PC-9 (cell line): Measurements from ENCODE around the gene SLC5A7. TPM values are rescaled to one million over a fixed set of nuclear protein-coding genes. Genes with fewer than 3 reads are reported as not detected.

Experiments used
- BruUV-seq: library from RNA; stranded (reverse); fragments of 400-500 nt; replicated peaks from 2 replicates; lab custom pipeline; 2021; lab: Mats Ljungman, UMichigan
- CTCF ChIA-PET: fragments of 300-600 bp; sonication (Branson Sonifier 250); formaldehyde crosslinking; loops from one replicate; lab custom pipeline; 2022; ENCODE audit warnings: antibody characterized with exemption; lab: Charles Lee
- POLR2A ChIA-PET: fragments of 300-600 bp; sonication (Branson Sonifier 250); formaldehyde crosslinking; loops from one replicate; lab custom pipeline; 2022; ENCODE audit warnings: antibody characterized with exemption; ENCODE audit not compliant: unreplicated experiment; lab: Charles Lee
- DNase-seq, 2 experiments: peaks; one replicate each; pipeline versions ENCODE4 v3.0.0 to v3.0.0-alpha.2; 2015 to 2022; ENCODE audit warnings: mixed read lengths in 1 of 2
- H2AFZ ChIP-seq: fragments of 200-600 bp; sonication (generic); 2 replicates; pipeline ENCODE4 v1.8.1; 2017; ENCODE audit warnings: antibody characterized with exemption
- H3F3A ChIP-seq: fragments of 200-600 bp; sonication (generic); 2 replicates; pipeline ENCODE4 v1.8.1; 2017; ENCODE audit warnings: antibody characterized with exemption, mild to moderate bottlenecking, low read depth; ENCODE audit not compliant: insufficient read depth
- H3K27ac ChIP-seq: fragments of 200-600 bp; sonication (generic); 2 replicates; pipeline ENCODE4 v1.6.1; 2016; ENCODE audit warnings: mixed run types
- H3K27me3 ChIP-seq: fragments of 200-600 bp; sonication (generic); 2 replicates; pipeline ENCODE4 v1.6.1; 2016; ENCODE audit warnings: low read depth, mixed run types; ENCODE audit not compliant: insufficient read depth
- H3K36me3 ChIP-seq: fragments of 200-600 bp; sonication (generic); 2 replicates; pipeline ENCODE4 v1.6.1; 2016; ENCODE audit warnings: low read depth, mixed run types
- H3K4me1 ChIP-seq: fragments of 200-600 bp; sonication (generic); replicated peaks from 2 replicates; pipeline ENCODE4 v1.6.1; 2016; ENCODE audit warnings: mixed run types; ENCODE audit not compliant: insufficient read depth
- H3K4me2 ChIP-seq: fragments of 200-600 bp; sonication (generic); 2 replicates; pipeline ENCODE4 v1.6.1; 2017; ENCODE audit warnings: mixed run types
- H3K4me3 ChIP-seq: fragments of 200-600 bp; sonication (generic); 2 replicates; pipeline ENCODE4 v1.6.1; 2016; ENCODE audit warnings: mixed run types
- H3K79me2 ChIP-seq: fragments of 200-600 bp; sonication (generic); 2 replicates; pipeline ENCODE4 v1.6.1; 2017; ENCODE audit warnings: low read depth, mixed run types
- H3K9me2 ChIP-seq: fragments of 200-600 bp; sonication (generic); 2 replicates; pipeline ENCODE4 v1.8.1; 2017; ENCODE audit warnings: mild to moderate bottlenecking; ENCODE audit not compliant: insufficient read depth
- H3K9me3 ChIP-seq: fragments of 200-600 bp; sonication (generic); 2 replicates; pipeline ENCODE4 v1.8.1; 2016; ENCODE audit warnings: low read depth; ENCODE audit not compliant: insufficient read depth
- H4K20me1 ChIP-seq: fragments of 200-600 bp; sonication (generic); 2 replicates; pipeline ENCODE4 v1.8.1; 2017; ENCODE audit not compliant: insufficient read depth
- CTCF ChIP-seq: fragments of 200-600 bp; sonication (generic); conservative IDR thresholded peaks from 2 replicates; pipeline ENCODE4 v1.6.1; 2017; ENCODE audit warnings: mixed run types, antibody characterized with exemption, mild to moderate bottlenecking, moderate library complexity
- EZH2 ChIP-seq: fragments of 200-600 bp; sonication (generic); IDR thresholded peaks from 2 replicates; pipeline ENCODE4 v1.8.0; 2017; ENCODE audit warnings: antibody characterized with exemption, low read depth
- intact Hi-C: fragments of 100-400 bp; cut with micrococcal nuclease; formaldehyde crosslinking; loops from one replicate; pipeline ENCODE4 v1.10.0; 2022; ENCODE audit not compliant: unreplicated experiment
- total RNA-seq: library from RNA; stranded (reverse); gene quantifications from 2 replicates; pipeline ENCODE4 v1.2.3, GENCODE V29; 2021

SLC5A7 gene
- total RNA-seq, 1 experiment from 2014 or later: not detected

- H3K4me1 ChIP-seq: no peaks in the 10 kb centered on the region
- no TSS peak for BruUV-seq
- intact Hi-C loops: no loop called here
- no peak overlapping the region for H2AFZ ChIP-seq
- no peaks in the 10 kb centered on the region for H3F3A ChIP-seq
- no peaks in the 10 kb centered on the region for H4K20me1 ChIP-seq
- POLR2A ChIA-PET: no interaction called here
- CTCF ChIA-PET: no interaction called here
- no peak for DNase-seq
- no peak overlapping the region for H3K4me2 ChIP-seq
- no peak overlapping the region for H3K4me3 ChIP-seq
- TF ChIP-seq EZH2: no peak
- no peak for TF ChIP-seq CTCF
- H3K79me2 ChIP-seq: no peaks in the 10 kb centered on the region
- H3K27ac ChIP-seq: no peak overlapping the region
- H3K9me2 ChIP-seq: no peaks in the 10 kb centered on the region
- no peaks in the 10 kb centered on the region for H3K9me3 ChIP-seq
- H3K36me3 ChIP-seq: no peaks in the 10 kb centered on the region
- H3K27me3 ChIP-seq: no peaks in the 10 kb centered on the region
Observed at GRCh38 chr2:108023776-108024175, 37.5 kb downstream of the SLC5A7 start.

DNA sequence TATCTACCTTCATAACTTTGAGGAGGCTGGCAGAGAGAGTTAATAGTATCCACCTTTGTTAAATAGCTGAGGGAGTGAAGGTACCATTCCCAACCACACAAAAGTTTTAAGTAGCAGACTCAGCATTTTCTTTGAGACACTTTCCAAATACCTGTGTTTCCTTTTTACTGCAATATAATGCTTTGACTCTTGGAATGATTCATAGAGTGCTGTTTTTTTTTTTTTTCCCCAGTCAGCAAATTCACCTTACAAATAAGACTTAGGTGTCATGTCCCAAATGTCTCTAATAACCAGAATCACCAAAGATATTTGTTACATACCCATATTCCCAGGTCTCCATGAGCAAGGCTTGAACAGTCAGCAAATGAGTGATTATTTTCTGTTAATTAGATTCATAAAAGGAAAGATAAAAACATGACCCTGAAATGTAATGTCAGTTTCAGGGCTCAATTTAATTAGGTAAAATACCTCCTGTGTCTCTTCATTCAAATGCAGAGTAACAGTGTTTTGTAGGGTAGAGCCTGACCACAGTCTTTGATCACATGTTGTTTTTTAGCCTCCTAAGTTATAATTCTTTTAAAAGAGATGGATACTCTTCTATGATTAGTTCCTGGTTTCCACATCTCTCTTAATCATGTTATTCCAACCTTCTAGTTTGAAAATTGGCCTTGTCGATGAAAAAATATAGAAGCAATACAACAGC is 39.9 kb downstream of the SLC5A7 start:
- H3K36me3 ChIP-seq: no peaks in the 10 kb centered on the region
- no peak overlapping the region for H3K27ac ChIP-seq
- DNase-seq: no peak
- H3K79me2 ChIP-seq: no peaks in the 10 kb centered on the region
- intact Hi-C loops: no loop called here
- H4K20me1 ChIP-seq: no peaks in the 10 kb centered on the region
- no peak overlapping the region for H2AFZ ChIP-seq
- H3K27me3 ChIP-seq: no peaks in the 10 kb centered on the region
- H3F3A ChIP-seq: no peaks in the 10 kb centered on the region
- ChIA-PET POLR2A (no interaction called here), CTCF (no interaction called here)
- no peak overlapping the region for H3K4me3 ChIP-seq
- H3K4me2 ChIP-seq: no peak overlapping the region
- H3K9me3 ChIP-seq: no peaks in the 10 kb centered on the region
- H3K9me2 ChIP-seq: no peaks in the 10 kb centered on the region; the same call in 1 of the 2 replicates
- H3K4me1 ChIP-seq: no peaks in the 10 kb centered on the region
- no peak for TF ChIP-seq CTCF
- no peak for TF ChIP-seq EZH2
- BruUV-seq: no TSS peak

GRCh38 chr2:108029496-108029895 is 43.2 kb downstream of the SLC5A7 start:
- ChIA-PET CTCF (no interaction called here), POLR2A (no interaction called here)
- no peaks in the 10 kb centered on the region for H4K20me1 ChIP-seq
- H3K27ac ChIP-seq: no peak overlapping the region
- H3K4me1 ChIP-seq: no peaks in the 10 kb centered on the region
- H3K27me3 ChIP-seq: no peaks in the 10 kb centered on the region
- no peaks in the 10 kb centered on the region for H3F3A ChIP-seq
- BruUV-seq: no TSS peak
- intact Hi-C loops: no loop called here
- H3K79me2 ChIP-seq: no peaks in the 10 kb centered on the region
- TF ChIP-seq EZH2 (no peak), CTCF (no peak)
- H3K9me3 ChIP-seq: no peaks in the 10 kb centered on the region
- no peaks in the 10 kb centered on the region; the same call in 1 of the 2 replicates for H3K9me2 ChIP-seq
- no peak overlapping the region for H3K4me3 ChIP-seq
- H2AFZ ChIP-seq: no peak overlapping the region
- no peak for DNase-seq
- H3K36me3 ChIP-seq: no peaks in the 10 kb centered on the region
- no peak overlapping the region for H3K4me2 ChIP-seq
